ENCODE measurements around the gene ALDH3A2.
"Not testable (repeated sequence)": the region's sequence is repeated elsewhere in the genome, so short reads cannot be mapped to it uniquely, and the experiment has no call there.

- TF ChIP-seq CTCF, POLR2A, POLR2AphosphoS5 (IDR thresholded peaks at IDR 0.05): not testable (repeated sequence)
These were observed 36.5 kb downstream of the ALDH3A2 start for GRCh38 chr17:19684909-19685580.
